Sigmoid colon (tissue), 7 donors: ENCODE measurements around the gene TIMP3. TPM values are rescaled to one million over a fixed set of nuclear protein-coding genes. Genes with fewer than 3 reads are reported as not detected.

Experiments used
- DNase-seq: peaks from one replicate; pipeline ENCODE4 v3.0.0-alpha.2; 2019
- H3K27ac ChIP-seq, 4 donors: fragments of 200-600 bp; sonication (generic); one replicate each; pipeline ENCODE4 v1.5.1; 2016 to 2019; ENCODE audit warnings: mild to moderate bottlenecking in 1 of 4
- H3K27me3 ChIP-seq, 3 donors: fragments of 200-600 bp; sonication (generic); one replicate each; pipeline ENCODE4 v1.5.1; 2019; ENCODE audit warnings: mild to moderate bottlenecking in 1 of 3
- H3K36me3 ChIP-seq, 4 donors: fragments of 200-600 bp; sonication (generic); one replicate each; pipeline ENCODE4 v1.5.1; 2016 to 2019
- H3K4me1 ChIP-seq, 4 donors: fragments of 200-600 bp; sonication (generic); one replicate each; pipeline ENCODE4 v1.5.1; 2017 to 2019
- H3K4me3 ChIP-seq, 4 donors: fragments of 200-600 bp; sonication (generic); one replicate each; pipeline ENCODE4 v1.5.1; 2017 to 2019; ENCODE audit warnings: mild to moderate bottlenecking in 2 of 4, moderate library complexity in 1 of 4
- H3K9me3 ChIP-seq, 4 donors: fragments of 200-600 bp in 3 of 4; sonication (generic) in 3 of 4; one replicate each; pipeline versions ENCODE4 v1.5.1 to v1.6.1; 2013 to 2019
- EP300 ChIP-seq, 4 donors: sonication (generic); formaldehyde crosslinking; IDR thresholded peaks; one replicate each; pipeline ENCODE4 v1.6.1; 2017; ENCODE audit warnings: antibody characterized with exemption in 4 of 4
- POLR2A ChIP-seq, 2 donors: fragments of 450-650 bp; IDR thresholded peaks; one replicate each; pipeline ENCODE4 v1.6.1; 2016; ENCODE audit warnings: antibody characterized with exemption in 2 of 2, mild to moderate bottlenecking in 2 of 2, moderate library complexity in 2 of 2
- POLR2AphosphoS5 ChIP-seq, 4 donors: sonication (generic); formaldehyde crosslinking; IDR thresholded peaks; one replicate each; pipeline ENCODE4 v1.6.1; 2017; ENCODE audit warnings: antibody characterized with exemption in 4 of 4
- WGBS, 2 donors: extraction: QIAGEN DNeasy Blood & Tissue Kit; methylation state at CpG; one replicate each; pipeline ENCODE4 v1.1.7; 2013; 5-methylcytosine and 5-hydroxymethylcytosine counted together
- intact Hi-C: fragments of 100-400 bp; cut with DNase I; formaldehyde crosslinking; loops from one replicate; pipeline ENCODE4 v1.15.1; 2023
- polyA plus RNA-seq, 3 donors: library from polyadenylated mRNA; stranded (reverse); fragments of 200-250 nt; gene quantifications; one replicate each; pipeline ENCODE4 v1.2.3, GENCODE V29; 2013
- total RNA-seq, 4 donors: library from RNA; depleted of rRNA; stranded (reverse); fragments of >200 nt; gene quantifications; one replicate each; pipeline ENCODE4 v1.1.0, GENCODE V29; 2016
- TF ChIP-seq, protein P1 (sequence below), 4 experiments: fragments of 450-650 bp in 3 of 4; fragments of 200-600 bp in 1 of 4; IDR thresholded peaks; one replicate each; pipeline ENCODE4 v1.5.1; 2016 to 2019; ENCODE audit warnings: antibody characterized with exemption in 4 of 4, mild to moderate bottlenecking in 3 of 4, moderate library complexity in 2 of 4
- donor health status: healthy with polysubstance abuse.
- donor health status: Bipolar disorder and iron deficiency.
- donor health status: healthy.

The TIMP3 gene
- total and polyA plus RNA-seq, 7 donors, result 4.6 to 295 (median 120) TPM

DNA sequence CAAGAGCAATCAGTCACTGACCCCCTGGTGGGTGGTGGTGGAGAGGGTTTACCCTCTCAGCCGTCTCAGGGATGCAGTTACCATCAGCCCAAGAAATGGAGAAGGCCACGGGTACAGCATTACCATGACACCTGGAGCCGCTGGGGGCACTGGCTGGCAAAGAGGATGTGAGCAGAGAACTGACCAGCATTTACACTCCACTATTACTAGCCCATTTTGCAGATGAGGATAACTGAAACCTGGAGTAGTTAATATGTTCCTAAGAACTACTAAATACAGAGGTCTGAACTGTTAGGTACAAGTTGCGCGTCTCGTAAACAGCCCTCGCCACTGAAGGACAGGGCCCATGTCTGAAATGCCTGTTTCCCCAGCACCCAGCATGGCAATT, 79.0 kb downstream of the TIMP3 start:
- H3K9me3 ChIP-seq, result no peaks in the 10 kb centered on the region
- no peak overlapping the region for H3K27ac ChIP-seq
- no peak for DNase-seq
- no peak overlapping the region for H3K4me3 ChIP-seq
- TF ChIP-seq POLR2A (IDR thresholded peaks at IDR 0.05), result no peak
- TF ChIP-seq EP300 (IDR thresholded peaks at IDR 0.05), result no peak
- TF ChIP-seq, protein P1, sequence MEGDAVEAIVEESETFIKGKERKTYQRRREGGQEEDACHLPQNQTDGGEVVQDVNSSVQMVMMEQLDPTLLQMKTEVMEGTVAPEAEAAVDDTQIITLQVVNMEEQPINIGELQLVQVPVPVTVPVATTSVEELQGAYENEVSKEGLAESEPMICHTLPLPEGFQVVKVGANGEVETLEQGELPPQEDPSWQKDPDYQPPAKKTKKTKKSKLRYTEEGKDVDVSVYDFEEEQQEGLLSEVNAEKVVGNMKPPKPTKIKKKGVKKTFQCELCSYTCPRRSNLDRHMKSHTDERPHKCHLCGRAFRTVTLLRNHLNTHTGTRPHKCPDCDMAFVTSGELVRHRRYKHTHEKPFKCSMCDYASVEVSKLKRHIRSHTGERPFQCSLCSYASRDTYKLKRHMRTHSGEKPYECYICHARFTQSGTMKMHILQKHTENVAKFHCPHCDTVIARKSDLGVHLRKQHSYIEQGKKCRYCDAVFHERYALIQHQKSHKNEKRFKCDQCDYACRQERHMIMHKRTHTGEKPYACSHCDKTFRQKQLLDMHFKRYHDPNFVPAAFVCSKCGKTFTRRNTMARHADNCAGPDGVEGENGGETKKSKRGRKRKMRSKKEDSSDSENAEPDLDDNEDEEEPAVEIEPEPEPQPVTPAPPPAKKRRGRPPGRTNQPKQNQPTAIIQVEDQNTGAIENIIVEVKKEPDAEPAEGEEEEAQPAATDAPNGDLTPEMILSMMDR (IDR thresholded peaks at IDR 0.05), result no peak
- TF ChIP-seq POLR2AphosphoS5 (IDR thresholded peaks at IDR 0.05), result no peak
- 80 to 89% methylated on average over 7 of the region's 7 CpGs for WGBS, 2 donors
- intact Hi-C loops, result no loop called here
- H3K4me1 ChIP-seq, result peaks cover 0 to 10% (median 5%) of the 10 kb centered on the region in 4 donors
- no peaks in the 10 kb centered on the region for H3K27me3 ChIP-seq
- H3K36me3 ChIP-seq, result no peaks in the 10 kb centered on the region

DNA sequence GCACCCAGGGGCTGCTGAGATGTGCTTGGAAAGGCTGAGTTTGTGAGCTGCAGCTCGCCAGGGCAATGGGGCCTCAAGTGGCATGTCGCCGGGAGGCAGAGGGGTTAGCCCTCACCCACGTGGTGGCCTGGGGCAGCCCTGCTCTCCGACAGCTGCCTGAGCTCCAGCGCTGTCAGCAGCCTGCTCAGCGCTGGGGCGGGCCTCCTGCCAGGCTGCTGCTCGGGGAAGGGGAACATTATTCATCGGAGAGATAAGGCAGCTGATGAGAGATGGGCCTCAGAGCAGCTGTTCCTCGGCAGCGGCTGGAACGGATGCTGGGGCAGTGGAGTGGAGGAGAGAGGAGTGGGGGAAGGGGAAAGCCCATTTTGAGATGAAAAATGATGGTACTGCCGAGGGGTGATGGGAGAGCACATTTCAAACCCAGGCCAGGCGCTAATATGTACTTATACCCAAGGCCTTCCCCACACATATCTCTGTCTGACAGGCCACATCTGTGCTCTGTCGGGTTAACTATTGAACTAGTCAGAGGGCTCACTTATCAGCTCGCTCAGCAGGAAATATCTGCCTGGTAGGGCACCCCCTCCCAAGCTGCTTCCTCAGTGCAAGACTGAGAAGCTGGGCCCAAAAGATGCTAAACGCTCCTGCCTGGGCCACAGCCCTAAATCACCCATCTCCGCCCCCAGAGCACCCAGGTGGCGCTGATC, 79.5 kb downstream of the TIMP3 start:
- H3K4me3 ChIP-seq, result no peak overlapping the region
- 20 to 29% methylated on average over 20 of the region's 20 CpGs for WGBS, 2 donors
- peaks cover 0 to 10% (median 5%) of the 10 kb centered on the region in 4 donors for H3K4me1 ChIP-seq
- no peak overlapping the region for H3K27ac ChIP-seq
- H3K27me3 ChIP-seq, result no peaks in the 10 kb centered on the region
- peak in 2 of 4 donors; percentile 49 to 54 for TF ChIP-seq POLR2AphosphoS5 (IDR thresholded peaks at IDR 0.05)
- TF ChIP-seq, protein P1 (IDR thresholded peaks at IDR 0.05), result no peak
- H3K36me3 ChIP-seq, result no peaks in the 10 kb centered on the region
- DNase-seq, result peak; percentile 80
- H3K9me3 ChIP-seq, result no peaks in the 10 kb centered on the region
- intact Hi-C loops, result no loop called here

DNA sequence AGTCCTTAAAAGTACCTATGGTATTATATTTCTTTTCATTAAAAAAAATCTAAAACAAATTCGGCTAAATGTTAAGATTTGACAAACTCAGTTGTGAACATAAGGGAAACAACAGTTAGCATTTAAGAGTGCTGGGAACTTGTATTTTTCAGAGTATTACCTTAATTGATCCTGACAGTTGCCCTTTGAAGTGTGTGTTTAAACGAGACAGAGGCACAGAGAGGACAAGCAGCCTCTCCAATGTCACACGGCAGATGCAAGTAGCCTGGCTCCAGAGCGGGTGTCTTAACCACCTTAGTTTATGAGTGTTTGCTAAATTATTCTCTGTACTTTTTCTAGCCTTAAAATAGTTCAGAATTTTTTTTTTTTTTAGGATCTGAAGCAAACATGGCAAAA, 80.9 kb downstream of the TIMP3 start:
- intact Hi-C loops, result no loop called here
- WGBS, 2 donors, result 54 to 64% methylated on average over 4 of the region's 4 CpGs
- Histone ChIP-seq H3K27ac (no peak overlapping the region), H3K9me3 (no peaks in the 10 kb centered on the region), H3K4me1 (peaks cover 0 to 13% (median 6%) of the 10 kb centered on the region in 4 donors), H3K36me3 (no peaks in the 10 kb centered on the region), H3K4me3 (no peak overlapping the region), H3K27me3 (no peaks in the 10 kb centered on the region)
- DNase-seq, result no peak
- TF ChIP-seq, protein P1 (IDR thresholded peaks at IDR 0.05), result no peak
- TF ChIP-seq POLR2AphosphoS5 (IDR thresholded peaks at IDR 0.05), result no peak
- no peak for TF ChIP-seq POLR2A (IDR thresholded peaks at IDR 0.05)

DNA sequence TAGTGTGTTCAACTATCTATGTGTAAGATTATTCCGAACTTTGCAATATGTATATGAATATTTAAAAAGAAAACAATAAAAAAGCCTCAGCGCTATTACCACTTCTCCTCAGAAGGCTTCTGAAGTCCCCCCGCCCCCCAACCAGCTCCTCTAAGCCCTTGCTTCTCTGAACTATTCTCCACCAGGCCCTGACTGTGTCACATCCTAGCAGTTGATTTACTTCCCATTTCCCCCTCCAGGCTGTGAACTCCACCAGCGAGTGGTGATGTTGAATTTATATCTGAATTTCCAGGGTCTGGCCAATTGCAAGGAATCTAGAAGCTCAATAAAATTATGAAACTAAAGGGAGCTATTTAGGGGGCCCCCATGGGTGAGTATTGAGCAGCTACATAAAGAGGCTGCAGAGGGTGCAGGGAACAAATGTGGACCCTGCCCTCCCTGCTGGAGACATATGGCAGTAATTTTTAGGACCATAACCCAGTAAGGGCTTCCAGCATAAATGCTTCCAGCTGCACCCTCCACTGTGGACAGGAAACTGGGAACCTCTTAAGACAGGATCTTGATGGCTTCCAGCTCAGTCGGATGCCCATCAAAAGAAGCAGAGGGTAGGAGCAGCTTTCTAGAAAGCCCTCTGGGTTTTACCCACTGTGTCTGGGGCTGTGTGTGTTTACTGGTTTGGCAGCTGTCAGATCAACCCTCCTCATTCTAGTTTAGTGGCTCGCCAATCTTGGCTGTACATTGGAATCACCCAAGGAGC, 81.4 kb downstream of the TIMP3 start:
- no peaks in the 10 kb centered on the region for H3K36me3 ChIP-seq

More for the DNA sequence above, 81.4 kb downstream of the TIMP3 start:
- Histone ChIP-seq H3K4me3 (no peak overlapping the region), H3K9me3 (no peaks in the 10 kb centered on the region), H3K4me1 (peaks cover 0 to 19% (median 12%) of the 10 kb centered on the region in 4 donors), H3K27ac (no peak overlapping the region), H3K27me3 (no peaks in the 10 kb centered on the region)
- intact Hi-C loops, result no loop called here
- 74 to 75% methylated on average over 6 of the region's 6 CpGs for WGBS, 2 donors
- no peak for DNase-seq
- TF ChIP-seq, protein P1 (IDR thresholded peaks at IDR 0.05), result no peak
- no peak for TF ChIP-seq POLR2A (IDR thresholded peaks at IDR 0.05)
- no peak for TF ChIP-seq EP300 (IDR thresholded peaks at IDR 0.05)
- TF ChIP-seq POLR2AphosphoS5 (IDR thresholded peaks at IDR 0.05), result no peak
